RWPE1 (cell line): Measurements from ENCODE around the gene AVPR2.

Experiments
- CTCF ChIA-PET: fragments of 350-600 bp; sonication (Branson Sonifier 250); formaldehyde crosslinking; extraction: SDS; loops from one replicate; lab custom pipeline; 2021; lab: Yijun Ruan, JAX
- POLR2A ChIA-PET: fragments of 400-600 bp; formaldehyde crosslinking; extraction: SDS; loops from one replicate; lab custom pipeline; 2020; ENCODE audit warnings: antibody characterized with exemption; ENCODE audit not compliant: low non-redundant PET; lab: Yijun Ruan, JAX
- DNase-seq: peaks from one replicate; pipeline ENCODE4 v3.0.0; 2012; ENCODE audit warnings: low spot score
- H3K27ac ChIP-seq: fragments of 450-650 bp; 2 replicates; pipeline ENCODE4 v1.5.1; 2017
- TF ChIP-seq, protein P1 (sequence below): fragments of 450-650 bp; conservative IDR thresholded peaks from 2 replicates; pipeline ENCODE4 v1.5.1; 2017; ENCODE audit warnings: low read depth, mild to moderate bottlenecking

Gene AVPR2

DNA sequence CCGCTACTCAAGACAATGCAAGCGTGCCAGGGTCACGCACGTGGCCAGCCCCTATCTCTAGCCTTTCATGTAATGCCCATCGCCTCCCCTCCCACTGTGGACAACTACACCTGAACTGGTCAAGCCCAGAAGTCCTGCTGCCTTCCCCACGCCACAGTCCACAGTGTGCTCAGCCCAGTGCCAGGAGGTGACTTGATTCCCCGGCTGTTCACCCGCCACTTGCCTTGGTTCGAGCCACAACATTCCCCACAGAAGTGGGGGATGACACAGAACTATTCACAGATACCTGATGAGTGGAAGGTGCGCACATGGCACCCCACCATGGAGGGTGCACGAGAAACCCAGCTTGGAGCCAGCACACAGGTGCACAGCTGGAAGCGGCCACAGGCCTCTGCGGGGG, 14.8 kb downstream of the AVPR2 start:
- TF ChIP-seq, protein P1, sequence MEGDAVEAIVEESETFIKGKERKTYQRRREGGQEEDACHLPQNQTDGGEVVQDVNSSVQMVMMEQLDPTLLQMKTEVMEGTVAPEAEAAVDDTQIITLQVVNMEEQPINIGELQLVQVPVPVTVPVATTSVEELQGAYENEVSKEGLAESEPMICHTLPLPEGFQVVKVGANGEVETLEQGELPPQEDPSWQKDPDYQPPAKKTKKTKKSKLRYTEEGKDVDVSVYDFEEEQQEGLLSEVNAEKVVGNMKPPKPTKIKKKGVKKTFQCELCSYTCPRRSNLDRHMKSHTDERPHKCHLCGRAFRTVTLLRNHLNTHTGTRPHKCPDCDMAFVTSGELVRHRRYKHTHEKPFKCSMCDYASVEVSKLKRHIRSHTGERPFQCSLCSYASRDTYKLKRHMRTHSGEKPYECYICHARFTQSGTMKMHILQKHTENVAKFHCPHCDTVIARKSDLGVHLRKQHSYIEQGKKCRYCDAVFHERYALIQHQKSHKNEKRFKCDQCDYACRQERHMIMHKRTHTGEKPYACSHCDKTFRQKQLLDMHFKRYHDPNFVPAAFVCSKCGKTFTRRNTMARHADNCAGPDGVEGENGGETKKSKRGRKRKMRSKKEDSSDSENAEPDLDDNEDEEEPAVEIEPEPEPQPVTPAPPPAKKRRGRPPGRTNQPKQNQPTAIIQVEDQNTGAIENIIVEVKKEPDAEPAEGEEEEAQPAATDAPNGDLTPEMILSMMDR: no peak
- DNase-seq: no peak
- ChIA-PET CTCF (no interaction called here), POLR2A (no interaction called here)
- no peak overlapping the region for H3K27ac ChIP-seq

- CTCF ChIA-PET: interaction anchor here (1.3 to 1.6 kb wide), 2 partner anchors 9 to 156 kb away, joined by 4 to 5 read pairs; partner anchors contain the start of gene PLXNB3
- H3K27ac ChIP-seq: peak overlapping the region; percentile 3; the same call in 1 of the 2 replicates
- POLR2A ChIA-PET: no interaction called here
- DNase-seq: no peak
- TF ChIP-seq, protein P1: no peak
Observed at GRCh38 chrX:153920546-153920945, 16.1 kb downstream of the AVPR2 start.

DNA sequence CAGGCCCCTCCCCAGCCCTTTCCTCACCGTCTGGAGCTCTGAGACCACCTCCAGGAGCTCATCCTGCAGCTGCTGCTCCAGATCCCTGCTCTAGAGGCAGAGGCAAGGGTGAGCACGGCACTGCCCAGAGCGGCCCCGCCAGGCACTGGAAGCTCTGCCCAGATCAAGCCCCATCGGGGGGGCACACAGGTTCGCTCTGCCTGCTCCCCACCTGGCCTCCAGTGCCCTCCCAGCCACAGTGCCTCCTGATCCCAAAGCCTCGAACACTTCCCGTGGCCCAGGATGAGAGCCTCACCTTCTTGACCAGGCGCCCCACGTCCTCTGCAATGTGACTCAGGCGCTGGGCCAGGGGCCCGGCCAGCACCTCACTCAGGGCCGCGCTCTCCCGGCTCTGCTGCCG, 16.6 kb downstream of the AVPR2 start:
- peak overlapping the region; percentile 60 for H3K27ac ChIP-seq

GRCh38 chrX:153921511-153922446, 17.3 kb downstream of the AVPR2 start:
- DNase-seq: no peak
- POLR2A ChIA-PET: no interaction called here
- CTCF ChIA-PET: interaction anchor here (1.6 kb wide), 2 partner anchors 11 to 158 kb away, joined by 4 to 5 read pairs; partner anchors contain the start of gene PLXNB3
- peak overlapping the region; percentile 60 for H3K27ac ChIP-seq
- TF ChIP-seq, protein P1: no peak

More for the DNA sequence above, 16.6 kb downstream of the AVPR2 start:
- ChIA-PET CTCF (interaction anchor here (1.3 to 1.6 kb wide), 2 partner anchors 10 to 157 kb away, joined by 4 to 5 read pairs; partner anchors contain the start of gene PLXNB3), POLR2A (no interaction called here)
- DNase-seq: no peak
- TF ChIP-seq, protein P1: no peak

- ChIA-PET CTCF (interaction anchor here (0.6 to 1.6 kb wide), 8 partner anchors 13 to 160 kb away, joined by 3 to 5 read pairs (median 3); partner anchors contain the start of gene PLXNB3), POLR2A (no interaction called here)
- DNase-seq: no peak
Observed at GRCh38 chrX:153922932-153923857, 18.7 kb downstream of the AVPR2 start.

More at GRCh38 chrX:153922932-153923857, 18.7 kb downstream of the AVPR2 start:
- TF ChIP-seq, protein P1: peak; percentile 60
- peak overlapping the region; percentile 60 for H3K27ac ChIP-seq
